ENCODE results near the gene MKI67.

Gene MKI67

DNA sequence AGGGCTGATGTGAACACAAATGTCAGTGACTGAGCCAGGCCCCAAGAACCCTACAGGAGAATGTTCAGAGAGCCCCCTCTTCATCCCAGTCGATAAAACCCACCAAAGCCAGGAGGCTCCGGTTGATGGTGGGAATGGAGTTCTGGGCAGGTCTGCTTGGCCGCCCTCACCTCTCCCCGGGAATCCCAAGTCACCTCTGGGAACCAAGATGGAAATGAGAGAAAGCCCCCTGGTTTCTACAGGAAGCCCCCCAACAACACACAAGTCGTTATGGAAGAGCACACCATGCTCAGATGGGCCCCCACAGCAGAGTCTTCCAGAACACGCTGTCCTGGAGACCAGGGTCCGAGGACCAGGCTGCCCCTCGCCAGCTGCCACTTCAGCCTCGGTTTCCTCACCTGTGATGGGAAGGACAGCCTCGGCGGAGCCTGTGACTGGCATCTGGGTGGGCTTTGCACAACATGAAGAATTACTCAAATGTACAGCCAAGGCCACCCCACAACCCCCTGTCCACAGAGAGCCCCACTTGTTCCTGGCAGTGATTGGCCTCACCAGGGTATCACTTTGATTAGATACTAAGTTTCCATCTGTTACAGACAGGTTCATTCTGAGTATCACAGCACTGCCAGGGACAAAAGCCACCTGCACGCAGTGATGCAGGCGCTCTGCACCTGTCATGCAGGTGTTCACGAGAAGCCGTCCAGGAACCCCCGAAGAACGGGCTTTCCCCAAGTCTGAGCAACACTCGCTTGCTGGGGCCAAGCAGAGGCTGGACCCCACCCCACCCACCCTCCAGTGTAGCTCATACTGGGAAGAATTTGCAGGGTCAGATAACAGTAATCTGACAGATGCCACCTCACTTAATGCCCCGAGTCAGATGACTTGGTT is 57.6 kb downstream of the MKI67 start:
- no peak for DNase-seq (ENCODE audit: low read depth, low spot score)
- no peak overlapping the region for H3K27ac ChIP-seq

DNA sequence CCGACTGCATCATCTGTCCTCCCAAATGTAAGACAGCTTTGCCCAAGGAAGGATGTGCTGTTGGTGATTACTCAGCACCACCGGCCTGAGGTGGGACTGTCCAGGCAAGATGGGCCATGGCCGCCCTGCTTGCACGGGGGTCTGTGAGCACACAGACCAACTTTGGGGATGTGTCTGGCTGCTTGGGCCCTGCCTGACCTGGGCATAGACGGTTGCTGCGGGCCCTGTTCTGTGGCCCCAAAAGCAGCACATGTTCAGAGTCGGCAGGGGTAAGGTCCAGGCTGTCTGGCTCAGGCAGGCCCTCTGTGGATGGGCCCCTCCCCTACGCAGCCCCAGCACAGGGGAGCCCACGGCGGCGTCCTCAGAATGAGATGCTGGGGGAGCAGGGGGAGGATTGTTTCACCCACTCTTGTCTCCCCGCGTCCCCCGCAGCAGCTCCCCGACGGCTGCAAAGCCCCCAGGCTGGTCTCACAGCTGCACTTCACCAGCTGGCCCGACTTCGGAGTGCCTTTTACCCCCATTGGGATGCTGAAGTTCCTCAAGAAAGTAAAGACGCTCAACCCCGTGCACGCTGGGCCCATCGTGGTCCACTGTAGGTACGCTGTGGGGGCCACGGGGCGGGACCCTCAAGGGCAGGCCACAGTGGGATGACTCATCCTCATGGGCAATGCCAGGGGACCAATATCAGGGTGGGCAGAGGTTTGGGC is 58.4 kb downstream of the MKI67 start:
- no peak for DNase-seq (ENCODE audit: low read depth, low spot score)
- no peak overlapping the region for H3K27ac ChIP-seq

DNA sequence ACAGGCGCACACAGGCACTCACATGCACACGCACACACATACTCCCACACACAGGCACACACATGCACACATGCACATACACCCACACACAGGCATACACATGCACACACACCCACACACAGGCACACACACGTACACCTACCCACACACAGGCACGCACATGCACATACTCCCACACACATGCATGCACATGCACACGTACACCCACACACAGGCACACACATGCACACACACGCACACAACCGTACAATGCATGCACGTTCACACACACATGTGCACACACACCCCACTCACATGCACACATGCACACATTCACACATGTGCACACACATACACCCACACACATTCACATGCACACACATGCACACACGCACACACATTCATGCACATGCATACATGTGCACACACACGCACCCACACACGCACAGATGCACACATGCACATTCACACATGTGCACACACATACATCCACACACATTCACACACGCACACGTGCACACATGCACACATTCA is 59.3 kb downstream of the MKI67 start:
- DNase-seq (ENCODE audit: low read depth, low spot score), result no peak
- H3K27ac ChIP-seq, result no peak overlapping the region

DNA sequence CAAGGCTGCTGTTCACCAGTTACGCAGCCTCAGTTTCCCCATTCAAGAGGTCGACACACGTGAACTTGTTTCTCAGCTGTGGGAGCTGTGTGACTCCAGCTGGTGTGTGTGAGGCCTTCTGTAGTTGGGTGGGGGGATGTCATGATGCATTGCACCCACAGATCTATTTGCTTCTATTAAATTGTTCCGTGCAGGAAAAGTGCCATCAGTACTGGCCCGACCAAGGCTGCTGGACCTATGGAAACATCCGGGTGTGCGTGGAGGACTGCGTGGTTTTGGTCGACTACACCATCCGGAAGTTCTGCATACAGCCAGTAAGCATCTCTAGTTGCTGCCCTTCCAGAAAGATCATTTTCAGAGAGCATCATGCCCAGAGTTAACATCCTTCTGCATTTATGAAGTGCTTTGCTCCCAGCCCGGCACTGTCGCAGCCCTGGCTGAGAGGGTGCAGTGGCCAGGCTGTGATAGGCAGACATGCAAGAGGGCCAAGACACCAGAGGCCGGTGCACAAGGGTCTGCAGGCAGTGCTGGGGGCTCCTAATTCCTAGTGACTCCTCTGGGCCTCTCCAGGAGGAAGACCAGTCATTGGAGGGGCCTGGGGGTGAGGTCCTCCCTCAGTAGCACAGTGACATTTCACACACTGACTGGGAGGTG is 60.2 kb downstream of the MKI67 start:
- no peak overlapping the region for H3K27ac ChIP-seq
- DNase-seq (ENCODE audit: low read depth, low spot score), result no peak

DNA sequence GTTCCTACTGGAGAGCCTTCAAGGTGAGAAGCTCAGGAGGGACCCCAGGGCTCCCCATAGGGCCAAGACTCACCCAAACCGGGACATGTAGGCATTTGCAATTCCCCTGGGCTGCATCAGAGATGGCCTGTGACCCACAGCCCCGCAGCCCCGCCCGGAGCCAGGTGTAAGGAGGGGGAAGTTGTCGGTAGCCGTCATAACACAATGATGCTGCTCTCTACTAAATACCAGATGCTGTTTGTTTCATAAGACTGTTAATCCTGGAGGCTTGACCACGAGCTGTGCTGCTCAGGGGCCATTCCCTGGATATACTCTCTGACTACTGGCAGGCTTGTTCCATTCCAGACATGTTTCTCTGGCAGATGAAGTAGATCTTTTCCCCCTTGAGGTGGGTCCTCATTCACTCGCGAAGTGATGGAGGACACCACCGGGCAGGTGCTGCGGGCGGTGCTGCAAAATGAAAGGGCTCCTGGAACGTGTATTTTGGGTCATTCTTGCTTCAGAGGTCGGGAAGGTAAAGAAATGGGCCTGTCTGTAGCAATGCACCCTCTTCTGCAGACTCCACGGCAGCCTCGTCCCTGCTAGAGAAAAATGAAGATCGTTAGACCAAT is 61.1 kb downstream of the MKI67 start:
- no peak for DNase-seq (ENCODE audit: low read depth, low spot score)
- H3K27ac ChIP-seq, result peak overlapping the region; percentile 97

DNA sequence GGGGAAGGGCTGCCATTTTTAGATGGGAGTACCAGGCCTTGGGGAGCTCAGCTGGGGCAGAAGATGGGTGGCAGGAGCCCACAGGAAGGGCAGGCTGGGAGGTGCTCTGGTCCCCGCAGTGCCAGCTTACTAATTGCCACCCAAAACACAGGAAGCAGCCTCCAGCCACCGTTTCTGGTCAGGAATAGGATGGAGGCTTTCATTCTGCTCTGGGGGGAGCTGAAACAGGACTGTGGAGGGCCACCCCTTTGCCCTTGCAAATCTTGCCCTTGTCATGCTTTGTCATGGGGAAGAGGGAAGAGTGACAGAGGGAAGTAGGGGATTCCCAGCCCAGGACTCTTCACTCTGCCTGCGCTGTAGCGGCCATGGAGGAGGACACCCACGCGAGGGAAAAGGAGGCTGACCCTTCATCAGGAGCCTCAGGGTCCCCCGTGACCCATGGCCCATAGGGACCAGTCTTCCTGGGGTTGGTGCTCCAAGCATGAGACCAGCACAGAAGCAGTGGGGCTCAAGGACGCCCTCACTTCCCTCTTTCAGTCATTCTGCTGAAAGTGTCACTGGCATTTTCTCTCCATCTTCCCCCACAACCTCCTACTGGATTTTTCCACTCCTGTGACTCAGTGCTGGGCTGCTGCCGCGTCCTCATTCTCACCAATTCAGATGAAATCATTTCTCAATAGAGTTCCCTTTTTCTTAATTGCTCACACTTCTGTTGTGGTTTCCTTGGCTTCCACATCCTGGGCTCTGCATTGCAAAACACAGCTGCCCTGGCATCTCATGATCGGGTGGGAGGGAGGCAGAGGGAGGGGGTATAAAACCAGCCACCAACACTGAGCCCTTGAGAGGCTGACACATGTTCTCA is 61.9 kb downstream of the MKI67 start:
- DNase-seq (ENCODE audit: low read depth, low spot score), result peak; percentile 73
- peak overlapping the region; percentile 97 for H3K27ac ChIP-seq

DNA sequence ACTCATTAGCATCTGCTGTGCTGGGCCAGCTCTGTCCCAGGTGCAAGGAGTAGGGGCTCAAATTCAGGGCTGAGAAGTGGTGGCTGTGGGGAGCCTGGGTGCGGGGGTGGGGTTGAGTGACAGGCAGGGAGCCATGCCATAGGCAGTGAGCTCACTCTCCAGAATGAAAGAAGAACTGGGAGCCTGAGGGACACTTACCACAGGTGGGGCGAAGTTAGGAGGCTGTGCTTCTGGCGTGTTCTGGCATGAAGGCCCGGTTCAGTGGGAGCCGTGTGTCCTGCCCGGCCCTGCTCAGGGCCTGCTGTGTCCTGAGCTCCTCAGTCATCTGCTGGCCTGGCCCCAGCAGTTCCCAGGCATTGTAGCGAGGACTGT is 62.5 kb downstream of the MKI67 start:
- peak; percentile 89 for DNase-seq (ENCODE audit: low read depth, low spot score)
- H3K27ac ChIP-seq, result peak overlapping the region; percentile 97

DNA sequence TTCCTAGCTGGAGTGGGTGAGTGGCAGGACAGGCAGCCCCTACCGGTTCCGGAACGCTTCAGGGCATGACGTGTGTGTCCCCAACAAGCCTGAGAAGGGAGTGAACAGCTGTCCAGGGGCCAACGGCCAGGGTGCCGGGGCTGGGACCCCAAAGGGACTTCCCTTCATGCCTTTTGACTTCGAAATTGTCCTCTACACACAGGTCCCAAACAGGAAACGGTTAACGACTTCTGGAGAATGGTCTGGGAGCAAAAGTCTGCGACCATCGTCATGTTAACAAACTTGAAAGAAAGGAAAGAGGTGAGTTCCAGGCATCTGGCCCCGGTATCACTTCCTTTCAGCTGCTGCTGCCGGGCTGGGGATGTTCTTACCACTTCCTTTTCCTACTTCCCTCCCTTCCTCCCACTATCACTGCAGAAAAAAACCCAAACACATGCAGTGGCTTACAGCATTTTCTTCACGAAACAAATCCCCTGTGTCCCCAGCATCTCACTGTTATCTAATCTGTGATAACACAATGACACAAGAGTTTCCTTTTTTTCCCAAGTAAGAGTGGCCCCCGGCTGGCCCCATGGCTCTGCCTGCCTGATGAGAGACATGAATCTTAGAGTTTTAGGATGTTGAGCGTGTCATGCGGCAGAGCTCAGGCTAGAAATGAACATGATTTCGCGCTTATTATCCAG is 63.2 kb downstream of the MKI67 start:
- peak overlapping the region; percentile 97 for H3K27ac ChIP-seq
- DNase-seq (ENCODE audit: low read depth, low spot score), result no peak

DNA sequence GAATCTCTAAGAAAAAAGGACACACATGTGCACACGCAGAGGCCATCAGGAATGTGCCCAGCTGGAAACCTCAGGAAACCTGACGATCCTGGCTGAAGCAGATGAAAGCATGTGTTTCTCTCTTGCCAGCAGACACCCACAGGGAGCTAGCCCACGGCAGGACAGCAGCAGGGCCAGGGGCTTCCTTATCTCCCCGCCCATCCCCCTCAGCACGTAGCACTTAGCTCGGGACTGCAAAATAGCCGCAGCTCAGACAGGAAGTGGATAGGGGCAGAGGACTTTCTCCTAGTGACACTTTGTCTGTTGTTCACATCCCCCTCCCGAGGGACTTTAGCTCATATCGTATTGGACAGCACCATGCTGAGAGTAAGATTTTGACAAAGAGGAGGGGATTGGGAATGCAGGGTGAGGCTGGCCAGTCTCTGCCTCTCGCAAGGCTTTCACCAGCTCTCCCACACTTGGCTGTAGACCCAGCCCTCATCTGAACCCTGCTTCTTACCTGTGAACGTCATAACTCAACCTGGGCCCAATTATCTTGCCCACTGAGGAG is 63.8 kb downstream of the MKI67 start:
- peak overlapping the region; percentile 97 for H3K27ac ChIP-seq

DNA sequence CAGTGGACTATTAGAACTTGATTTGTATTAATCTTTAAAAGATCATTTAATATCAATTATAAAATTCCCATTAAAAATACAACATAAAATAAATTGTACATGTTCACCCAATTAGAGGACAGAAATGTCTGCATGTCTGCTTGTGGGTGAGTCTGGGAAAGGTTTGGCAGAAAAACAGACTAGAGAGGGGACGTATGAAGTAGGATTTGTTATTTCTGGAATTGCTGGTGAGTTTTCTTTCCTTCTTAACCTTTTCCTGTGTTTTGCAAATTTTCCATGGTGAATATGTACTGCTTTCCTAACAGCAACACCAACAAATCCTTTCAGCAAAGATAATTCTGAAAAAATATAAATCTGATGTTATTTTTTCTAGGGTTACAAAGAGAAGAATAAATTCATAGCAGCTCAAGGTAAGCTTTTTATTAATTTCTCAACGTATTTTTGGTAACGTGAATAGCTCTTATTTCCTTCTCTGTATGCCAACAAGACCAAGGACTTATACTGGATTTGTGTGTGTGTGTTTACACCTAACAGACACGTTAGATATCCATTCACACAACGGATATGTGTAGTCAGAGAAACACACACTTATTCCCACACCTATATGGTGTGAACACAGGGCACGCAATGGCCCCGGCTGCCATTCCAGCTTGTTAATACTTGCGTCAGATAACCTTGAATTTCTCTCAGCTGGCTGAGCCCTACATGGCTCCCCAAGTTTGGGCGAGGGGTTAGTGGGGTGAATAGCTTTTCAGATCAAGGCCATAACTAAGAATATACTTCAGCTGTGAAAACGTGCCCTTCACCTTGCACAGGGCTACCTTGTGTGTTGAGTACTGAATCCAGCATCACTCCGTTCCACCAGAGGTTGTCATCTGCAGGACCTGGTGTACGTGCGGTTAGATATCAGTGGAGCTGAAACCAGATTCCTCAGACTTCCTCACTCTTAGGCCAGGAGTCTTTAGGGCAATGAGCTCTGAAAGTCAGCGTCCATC is 64.6 kb downstream of the MKI67 start:
- DNase-seq (ENCODE audit: low read depth, low spot score), result no peak
- H3K27ac ChIP-seq, result no peak overlapping the region

More for the DNA sequence above, 63.8 kb downstream of the MKI67 start:
- no peak for DNase-seq (ENCODE audit: low read depth, low spot score)

DNA sequence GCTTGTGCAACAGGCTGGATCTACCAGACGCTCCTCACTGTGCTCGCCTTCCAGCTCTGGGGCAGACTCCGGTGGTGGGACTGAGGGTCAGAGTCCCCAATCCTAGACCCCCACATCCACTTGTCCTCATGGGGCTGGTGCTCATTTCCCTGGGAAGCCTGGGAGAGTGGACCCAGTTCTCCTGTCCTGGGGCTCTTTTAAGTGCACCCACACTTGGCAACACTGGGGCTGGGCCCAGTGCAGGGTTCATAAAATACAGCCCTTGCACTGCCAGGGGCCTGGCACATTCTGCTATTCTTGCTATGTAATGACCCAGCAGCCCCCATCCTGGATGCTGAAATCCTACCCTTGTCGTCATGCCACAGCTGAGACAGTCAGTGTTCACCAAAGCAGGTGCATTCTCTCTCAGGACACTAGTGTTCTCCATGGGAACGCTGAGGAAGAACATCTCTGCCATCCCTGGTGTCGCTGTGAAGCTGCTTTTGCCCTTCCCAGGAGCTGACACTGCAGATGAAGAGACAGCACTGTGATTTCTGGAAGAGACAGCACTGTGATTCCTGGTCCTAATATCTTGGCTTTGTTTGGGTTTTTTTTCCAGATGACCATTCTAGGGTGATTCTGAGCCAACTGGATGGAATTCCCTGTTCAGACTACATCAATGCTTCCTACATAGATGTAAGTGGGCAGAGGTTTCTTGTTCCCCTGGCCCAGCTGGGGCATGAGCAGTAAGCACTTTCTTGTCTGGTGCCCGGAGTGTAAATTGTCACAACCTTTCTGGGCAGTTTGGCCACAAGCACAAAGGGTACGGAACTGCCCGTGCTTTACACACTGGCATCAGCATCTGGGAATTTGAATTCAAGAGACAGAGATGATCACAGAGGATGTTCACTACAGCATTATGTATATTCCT is 65.6 kb downstream of the MKI67 start:
- no peak for DNase-seq (ENCODE audit: low read depth, low spot score)
- no peak overlapping the region for H3K27ac ChIP-seq

DNA sequence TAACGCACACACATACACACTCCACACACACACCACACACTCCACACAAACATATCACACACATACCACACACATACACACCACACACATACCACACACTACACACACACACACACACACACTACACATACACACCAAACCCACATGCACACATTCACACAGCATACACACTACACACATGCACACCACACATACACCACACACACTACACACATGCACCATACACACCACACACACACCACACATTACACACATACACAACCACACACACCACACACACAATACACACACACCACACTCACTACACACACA is 66.3 kb downstream of the MKI67 start:
- no peak for DNase-seq (ENCODE audit: low read depth, low spot score)
- H3K27ac ChIP-seq, result no peak overlapping the region

DNA sequence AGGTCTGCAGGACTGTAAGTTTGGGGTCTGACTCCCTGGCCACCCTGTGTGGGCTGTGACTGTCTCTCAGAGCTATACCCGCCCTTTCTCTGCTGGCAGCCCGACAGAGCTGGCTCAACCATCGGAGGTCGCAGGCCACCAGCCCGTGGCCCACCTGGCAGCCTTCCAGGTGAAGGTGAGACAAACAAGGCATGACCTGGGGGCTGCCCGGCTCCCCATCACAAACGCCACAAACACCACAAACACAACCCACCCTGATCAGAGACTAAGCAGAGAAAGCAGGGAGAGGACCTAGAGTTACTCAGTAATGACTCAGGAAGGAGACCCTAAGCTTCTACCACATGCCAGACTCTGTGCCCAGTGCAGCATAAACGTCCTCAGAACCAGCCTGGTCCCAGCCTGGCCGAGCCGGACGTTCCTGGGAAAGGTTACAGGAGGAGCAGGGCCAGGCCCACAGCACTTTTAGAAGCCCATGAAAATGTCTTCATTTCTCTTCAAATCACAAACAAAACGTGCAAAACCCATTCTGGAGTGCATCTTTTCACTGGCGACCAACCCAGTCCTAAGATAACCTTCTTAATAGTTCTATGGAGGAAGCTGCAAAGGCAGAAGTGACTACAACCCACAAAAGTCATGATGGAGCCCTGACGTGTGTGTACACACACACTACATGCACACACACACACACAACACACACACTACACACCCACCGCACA is 66.8 kb downstream of the MKI67 start:
- no peak overlapping the region for H3K27ac ChIP-seq
- DNase-seq (ENCODE audit: low read depth, low spot score), result no peak

DNA sequence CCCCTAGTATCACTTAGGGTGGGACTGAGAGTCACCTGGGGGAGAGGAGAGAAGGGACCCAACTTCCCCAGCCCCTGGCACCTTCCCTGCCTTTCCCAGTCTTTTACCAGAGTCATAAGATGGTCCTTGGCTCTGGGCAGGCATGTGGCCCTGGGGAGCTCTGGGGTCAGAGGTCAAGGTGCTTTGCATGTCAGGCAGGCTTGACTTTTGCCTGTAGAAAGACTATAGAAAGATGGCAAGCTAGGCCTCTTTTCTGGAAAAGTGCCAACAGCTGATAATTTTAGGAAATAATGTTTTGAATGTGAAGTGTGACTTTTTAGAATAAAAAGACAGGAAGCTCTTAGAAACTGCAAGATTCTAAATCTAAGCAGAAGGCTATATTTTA is 67.5 kb downstream of the MKI67 start:
- no peak for DNase-seq (ENCODE audit: low read depth, low spot score)
- H3K27ac ChIP-seq, result no peak overlapping the region

DNA sequence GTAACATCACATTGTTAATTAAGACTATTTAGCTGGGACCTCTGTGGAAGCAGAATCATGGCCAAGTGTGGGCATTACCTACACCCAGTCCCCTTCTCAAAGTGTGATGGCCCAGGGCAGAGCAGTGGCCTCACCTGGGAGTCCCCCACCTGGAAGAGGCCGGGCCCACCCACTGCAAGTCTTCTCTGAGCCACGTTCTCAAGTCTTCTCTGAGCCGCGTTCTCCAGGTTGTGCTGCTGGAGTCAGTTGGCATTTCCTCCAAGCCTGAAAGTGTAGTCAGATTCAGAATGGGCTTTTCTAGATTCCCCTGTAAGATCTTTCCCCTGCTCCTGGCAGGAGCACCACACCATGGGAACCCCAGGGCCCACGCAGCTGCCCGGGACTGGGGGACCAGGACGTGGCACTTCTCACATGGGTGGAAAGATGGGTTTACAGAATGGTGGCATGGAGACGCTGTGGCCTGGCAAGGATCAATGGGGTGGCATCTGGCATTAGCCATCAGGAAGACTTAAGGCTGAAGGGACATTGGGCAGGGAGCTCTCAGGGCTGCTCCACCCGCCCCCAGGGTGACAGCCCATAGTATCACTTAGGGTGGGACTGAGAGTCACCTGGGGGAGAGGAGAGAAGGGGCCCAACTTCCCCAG is 68.0 kb downstream of the MKI67 start:
- no peak overlapping the region for H3K27ac ChIP-seq
- DNase-seq (ENCODE audit: low read depth, low spot score), result no peak
